HepG2 (cell line): ENCODE data around the gene PDLIM5. TPM values are rescaled to one million over a fixed set of nuclear protein-coding genes. Genes with fewer than 3 reads are reported as not detected.

Source experiments
- ATAC-seq: fragments of 200-7000 bp; cut with Tn5 transposase; 3 replicates; pipeline ENCODE4 v1.9.1; 2020; ENCODE audit warnings: mild to moderate bottlenecking, moderate library complexity
- BruUV-seq: library from RNA; stranded (reverse); fragments of 400-500 nt; replicated peaks from 2 replicates; lab custom pipeline; 2021; lab: Mats Ljungman, UMichigan
- CTCF ChIA-PET: fragments of 300-600 bp; formaldehyde crosslinking; extraction: SDS; loops from one replicate; lab custom pipeline; 2021; ENCODE audit warnings: low total read pairs, inconsistent platforms, low intra/inter-chr PET ratio; lab: Yijun Ruan, JAX
- POLR2A ChIA-PET: fragments of 350-600 bp; sonication (Branson Sonifier 250); formaldehyde crosslinking; loops from one replicate; lab custom pipeline; 2020; ENCODE audit warnings: antibody characterized with exemption, inconsistent platforms; lab: Yijun Ruan, JAX
- DNase-seq: peaks from one replicate; pipeline ENCODE4 v3.0.0-alpha.2; 2015; ENCODE audit warnings: low spot score
- FAIRE-seq: peaks from 3 replicates; lab custom pipeline; 2011; peaks lifted over from hg19 to GRCh38; lab: Jason Lieb, UNC
- H2AFZ ChIP-seq: one replicate; pipeline ENCODE4 v1.6.1; 2011; ENCODE audit warnings: low read length, inconsistent platforms
- H3K27ac ChIP-seq: fragments of 300-600 bp; 3 replicates; pipeline ENCODE4 v1.8.0; 2011; ENCODE audit warnings: mixed run types, mild to moderate bottlenecking, mixed read lengths, low read length, inconsistent platforms; ENCODE audit not compliant: insufficient read depth; ENCODE audit errors: extremely low read length
- H3K27me3 ChIP-seq, 2 experiments: fragments of 200-600 bp in 1 of 2; 2 replicates in 1 of 2; 3 replicates in 1 of 2; pipeline versions ENCODE4 v1.6.0 to v1.8.0; 2011; ENCODE audit warnings: low read length in 2 of 2, mild to moderate bottlenecking in 2 of 2, moderate library complexity in 2 of 2, inconsistent platforms in 1 of 2; ENCODE audit not compliant: insufficient read depth in 2 of 2, control insufficient read depth in 1 of 2
- H3K36me3 ChIP-seq, 2 experiments: fragments of 200-600 bp in 1 of 2; replicated peaks in 1 of 2; 2 replicates in 1 of 2; 3 replicates in 1 of 2; pipeline versions ENCODE4 v1.5.1 to v1.8.0; 2011; ENCODE audit warnings: low read length in 2 of 2, inconsistent platforms in 1 of 2; ENCODE audit not compliant: insufficient read depth in 2 of 2, control insufficient read depth in 1 of 2
- H3K4me1 ChIP-seq: 2 replicates; pipeline ENCODE4 v1.5.1; 2012; ENCODE audit warnings: low read length, inconsistent platforms; ENCODE audit not compliant: insufficient read depth
- H3K4me2 ChIP-seq: 2 replicates; pipeline ENCODE4 v1.6.0; 2011; ENCODE audit warnings: low read depth, low read length, inconsistent platforms
- H3K4me3 ChIP-seq, 3 experiments: fragments of 200-600 bp in 1 of 3; sonication (generic), shearing (Covaris generic) in 1 of 3; replicated peaks in 1 of 3; 2 replicates each; pipeline ENCODE4 v1.5.1; 2011 to 2016; ENCODE audit warnings: low read length in 3 of 3, inconsistent platforms in 2 of 3, low read depth in 2 of 3, mild to moderate bottlenecking in 2 of 3, control low read depth in 1 of 3, mixed read lengths in 1 of 3; ENCODE audit not compliant: insufficient read depth in 1 of 3
- H3K79me2 ChIP-seq: one replicate; pipeline ENCODE4 v1.6.1; 2011; ENCODE audit warnings: low read length, inconsistent platforms; ENCODE audit not compliant: insufficient read depth
- H3K9ac ChIP-seq: 2 replicates; pipeline ENCODE4 v1.6.0; 2011; ENCODE audit warnings: mild to moderate bottlenecking, low read depth, low read length, inconsistent platforms; ENCODE audit not compliant: insufficient read depth
- H3K9me3 ChIP-seq: 2 replicates; pipeline ENCODE4 v1.5.1; 2012; ENCODE audit warnings: mild to moderate bottlenecking, low read length
- H4K20me1 ChIP-seq: 2 replicates; pipeline ENCODE4 v1.6.0; 2011; ENCODE audit warnings: inconsistent platforms, mild to moderate bottlenecking, low read length, moderate library complexity; ENCODE audit not compliant: insufficient read depth
- CBFB ChIP-seq: sonication (generic); formaldehyde crosslinking; IDR thresholded peaks from 2 replicates; pipeline ENCODE4 v1.4.0; 2020; ENCODE audit warnings: missing genetic modification reagents
- GATAD1 ChIP-seq: IDR thresholded peaks from 2 replicates; pipeline ENCODE4 v1.6.1; 2016; ENCODE audit warnings: missing genetic modification reagents, missing compliant biosample characterization
- GTF3A ChIP-seq: sonication (generic); formaldehyde crosslinking; conservative IDR thresholded peaks from 2 replicates; pipeline ENCODE4 v1.4.0; 2020; ENCODE audit warnings: mild to moderate bottlenecking, missing genetic modification reagents
- HNRNPUL1 ChIP-seq: fragments of 200-400 bp; formaldehyde crosslinking; IDR thresholded peaks from 2 replicates; pipeline ENCODE4 v1.6.1; 2017; ENCODE audit warnings: low read depth, mild to moderate bottlenecking, low read length, moderate library complexity
- KDM5B ChIP-seq: sonication (generic); formaldehyde crosslinking; IDR thresholded peaks from 2 replicates; pipeline ENCODE4 v1.4.0; 2020; ENCODE audit warnings: missing genetic modification reagents, mild to moderate bottlenecking, borderline replicate concordance
- NCOA1 ChIP-seq: sonication (generic); formaldehyde crosslinking; IDR thresholded peaks from 2 replicates; pipeline ENCODE4 v1.9.0; 2021; ENCODE audit warnings: missing genetic modification reagents
- TBX3 ChIP-seq: fragments of 450-650 bp; IDR thresholded peaks from 2 replicates; pipeline ENCODE4 v1.6.1; 2017; ENCODE audit warnings: antibody characterized with exemption, mild to moderate bottlenecking, inconsistent platforms, borderline replicate concordance
- TEF ChIP-seq: sonication (generic); formaldehyde crosslinking; IDR thresholded peaks from 2 replicates; pipeline ENCODE4 v1.5.0; 2020; ENCODE audit warnings: missing genetic modification reagents
- ZNF44 ChIP-seq: sonication (generic); formaldehyde crosslinking; IDR thresholded peaks from 2 replicates; pipeline ENCODE4 v1.5.1; 2020; ENCODE audit warnings: mild to moderate bottlenecking, missing genetic modification reagents
- ZNF670 ChIP-seq: sonication (generic); formaldehyde crosslinking; IDR thresholded peaks from 2 replicates; pipeline ENCODE4 v1.8.0; 2022; ENCODE audit warnings: mild to moderate bottlenecking, missing genetic modification reagents, borderline replicate concordance
- ZSCAN31 ChIP-seq: sonication (generic); formaldehyde crosslinking; IDR thresholded peaks from 2 replicates; pipeline ENCODE4 v1.5.0; 2020; ENCODE audit warnings: low read depth, mild to moderate bottlenecking, missing genetic modification reagents
- WGBS: methylation state at CpG from one replicate; pipeline ENCODE4 v1.1.6; 2017; ENCODE audit warnings: low lambda C conversion rate; 5-methylcytosine and 5-hydroxymethylcytosine counted together
- in situ Hi-C: cut with HindIII; loops from 2 replicates; pipeline ENCODE4 v1.10.0; 2017; ENCODE audit warnings: low pct_unique_long_range_greater_than_20kb; ENCODE audit not compliant: extremely low pct_ligation_motif_present
- intact Hi-C: fragments of 100-400 bp; cut with micrococcal nuclease; formaldehyde crosslinking; loops from one replicate; pipeline ENCODE4 v1.10.0; 2022; ENCODE audit not compliant: unreplicated experiment
- polyA plus RNA-seq, 8 experiments: library from polyadenylated mRNA; depleted of rRNA in 3 of 8; stranded (reverse) in 7 of 8; unstranded in 1 of 8; fragments of >200 nt; fragmentation: Illumina TruSeq in 4 of 8; extraction: Trizol in 4 of 8; gene quantifications; 2 replicates each; pipeline versions ENCODE4 v1.2.1 to v1.2.3, GENCODE V29; 2011 to 2016; ENCODE audit warnings: low read depth in 4 of 8, missing spikeins in 1 of 8, mixed read lengths in 1 of 8; ENCODE audit not compliant: insufficient read depth in 1 of 8
- total RNA-seq, 5 experiments: library from RNA; depleted of rRNA; stranded (reverse); fragments of >200 nt; fragmentation: Illumina TruSeq; extraction: Trizol; gene quantifications; 2 replicates each; pipeline ENCODE4 v1.2.3, GENCODE V29; 2016; ENCODE audit warnings: low read depth in 1 of 5

Gene PDLIM5
- total and polyA plus RNA-seq, 2 of the 13 experiments (the other 11 are each of a cell fraction or from before 2014, with no cell fraction given), result 52.8 to 119 TPM

GRCh38 chr4:94515365-94515764 is 63.6 kb downstream of the PDLIM5 start:
- H3K4me1 ChIP-seq, result peaks cover 28% of the 10 kb centered on the region
- 95% methylated on average over 4 of the region's 4 CpGs for WGBS
- H3K27ac ChIP-seq, result no peak overlapping the region
- H3K79me2 ChIP-seq, result peaks cover 67% of the 10 kb centered on the region
- H3K4me2 ChIP-seq, result no peak overlapping the region
- no peak for TF ChIP-seq ZNF44 (CRISPR knock-in tag)
- TF ChIP-seq CBFB (CRISPR knock-in tag), result no peak
- no peak for TF ChIP-seq ZSCAN31 (CRISPR knock-in tag)
- no peak for TF ChIP-seq TBX3
- TF ChIP-seq KDM5B (CRISPR knock-in tag), result no peak
- no peak for TF ChIP-seq ZNF670 (CRISPR knock-in tag)
- no peak for TF ChIP-seq TEF (CRISPR knock-in tag)
- TF ChIP-seq HNRNPUL1, result no peak
- TF ChIP-seq GTF3A (CRISPR knock-in tag), result no peak
- TF ChIP-seq GATAD1 (CRISPR knock-in tag), result no peak
- no peak for TF ChIP-seq NCOA1 (CRISPR knock-in tag)
- DNase-seq, result no peak
- H3K9ac ChIP-seq, result no peak overlapping the region
- intact Hi-C loops (loop anchor here (5.0 kb wide), 1 partner anchor 33 kb away; no protein-coding TSS in a partner anchor), in situ Hi-C loops (no loop called here)
- H3K27me3 ChIP-seq, result no peaks in the 10 kb centered on the region
- H3K36me3 ChIP-seq, result no peaks in the 10 kb centered on the region; a peak in 2 of 5 replicates
- H4K20me1 ChIP-seq, result no peaks in the 10 kb centered on the region
- no peak for ATAC-seq
- CTCF ChIA-PET, result no interaction called here
- no TSS peak for BruUV-seq
- H2AFZ ChIP-seq, result no peak overlapping the region
- POLR2A ChIA-PET, result no interaction called here
- H3K9me3 ChIP-seq, result no peaks in the 10 kb centered on the region
- no peak for FAIRE-seq
- H3K4me3 ChIP-seq, result no peak overlapping the region
